WTC11 (cell line): ENCODE results near the gene ANKMY1. TPM values are rescaled to one million over a fixed set of nuclear protein-coding genes. Genes with fewer than 3 reads are reported as not detected.

ENCODE experiments used
- ATAC-seq: fragments of 200-7000 bp; cut with Tn5 transposase; 2 replicates; pipeline ENCODE4 v1.10.0; 2021; ENCODE audit warnings: mild to moderate bottlenecking, moderate library complexity
- CTCF ChIA-PET: fragments of 300-600 bp; sonication (Branson Sonifier 250); formaldehyde crosslinking; loops from one replicate; lab custom pipeline; 2021; ENCODE audit warnings: antibody characterized with exemption; lab: Charles Lee
- POLR2A ChIA-PET: fragments of 350-600 bp; sonication (Branson Sonifier 250); formaldehyde crosslinking; loops from one replicate; lab custom pipeline; 2021; ENCODE audit warnings: antibody characterized with exemption; lab: Charles Lee
- DNase-seq: peaks from one replicate; pipeline ENCODE4 v3.0.0; 2021; ENCODE audit warnings: low spot score
- H3K27ac Mint-ChIP-seq: 2 replicates; pipeline ENCODE4 v1.8.0; 2021; ENCODE audit warnings: mixed read lengths
- H3K27me3 Mint-ChIP-seq: 2 replicates; pipeline ENCODE4 v1.8.0; 2021; ENCODE audit warnings: low read depth, mild to moderate bottlenecking, moderate library complexity, mixed read lengths
- H3K36me3 Mint-ChIP-seq: 2 replicates; pipeline ENCODE4 v1.8.0; 2021; ENCODE audit warnings: mixed read lengths
- H3K4me1 Mint-ChIP-seq: 2 replicates; pipeline ENCODE4 v1.8.0; 2022; ENCODE audit warnings: mixed read lengths
- H3K4me3 Mint-ChIP-seq: 2 replicates; pipeline ENCODE4 v1.8.0; 2021; ENCODE audit warnings: mild to moderate bottlenecking, moderate library complexity, mixed read lengths
- H3K9me3 Mint-ChIP-seq: 2 replicates; pipeline ENCODE4 v1.8.0; 2021; ENCODE audit warnings: mixed read lengths
- ATF1 ChIP-seq: sonication (generic); formaldehyde crosslinking; IDR thresholded peaks from 2 replicates; pipeline ENCODE4 v1.8.1; 2023; ENCODE audit warnings: mild to moderate bottlenecking, moderate library complexity, missing genetic modification reagents
- CREM ChIP-seq: sonication (generic); formaldehyde crosslinking; IDR thresholded peaks from 2 replicates; pipeline ENCODE4 v1.8.1; 2022; ENCODE audit warnings: mild to moderate bottlenecking, missing genetic modification reagents, moderate library complexity
- HMGXB4 ChIP-seq: sonication (generic); formaldehyde crosslinking; IDR thresholded peaks from 2 replicates; pipeline ENCODE4 v1.8.1; 2023; ENCODE audit warnings: mild to moderate bottlenecking, moderate library complexity, missing genetic modification reagents
- IRF1 ChIP-seq: sonication (generic); formaldehyde crosslinking; IDR thresholded peaks from 2 replicates; pipeline ENCODE4 v1.8.0; 2023; ENCODE audit warnings: missing genetic modification reagents
- JUN ChIP-seq: sonication (generic); formaldehyde crosslinking; IDR thresholded peaks from 2 replicates; pipeline ENCODE4 v1.8.0; 2023; ENCODE audit warnings: mild to moderate bottlenecking, missing genetic modification reagents
- MXD4 ChIP-seq: fragments of 250-450 bp; sonication (Bioruptor Pico); IDR thresholded peaks from 2 replicates; pipeline ENCODE4 v1.8.0; 2021; ENCODE audit warnings: mild to moderate bottlenecking, moderate library complexity, borderline replicate concordance
- OVOL2 ChIP-seq: fragments of 250-450 bp; sonication (Bioruptor Pico); IDR thresholded peaks from 2 replicates; pipeline ENCODE4 v1.9.0; 2021; ENCODE audit warnings: mild to moderate bottlenecking, borderline replicate concordance
- SMAD4 ChIP-seq: sonication (generic); formaldehyde crosslinking; IDR thresholded peaks from 2 replicates; pipeline ENCODE4 v1.8.0; 2022; ENCODE audit warnings: mild to moderate bottlenecking, missing genetic modification reagents
- TCF7 ChIP-seq: sonication (generic); formaldehyde crosslinking; IDR thresholded peaks from 2 replicates; pipeline ENCODE4 v1.8.0; 2022; ENCODE audit warnings: mild to moderate bottlenecking, low read depth, missing genetic modification reagents, moderate library complexity
- TEAD4 ChIP-seq: sonication (generic); formaldehyde crosslinking; IDR thresholded peaks from 2 replicates; pipeline ENCODE4 v1.8.0; 2022; ENCODE audit warnings: mild to moderate bottlenecking, missing genetic modification reagents
- TP53 ChIP-seq: sonication (generic); formaldehyde crosslinking; IDR thresholded peaks from 2 replicates; pipeline ENCODE4 v1.8.1; 2023; ENCODE audit warnings: mild to moderate bottlenecking, missing genetic modification reagents
- ZBTB21 ChIP-seq: sonication (generic); formaldehyde crosslinking; IDR thresholded peaks from 2 replicates; pipeline ENCODE4 v1.8.1; 2023; ENCODE audit warnings: mild to moderate bottlenecking, missing genetic modification reagents, borderline replicate concordance
- ZNF138 ChIP-seq: sonication (generic); formaldehyde crosslinking; conservative IDR thresholded peaks from 2 replicates; pipeline ENCODE4 v1.8.1; 2022; ENCODE audit warnings: mild to moderate bottlenecking, moderate library complexity, missing genetic modification reagents
- ZNF232 ChIP-seq: sonication (generic); formaldehyde crosslinking; IDR thresholded peaks from 2 replicates; pipeline ENCODE4 v1.8.0; 2022; ENCODE audit warnings: mild to moderate bottlenecking, missing genetic modification reagents
- ZNF671 ChIP-seq: fragments of 250-450 bp; sonication (Bioruptor Pico); IDR thresholded peaks from 2 replicates; pipeline ENCODE4 v1.8.0; 2021; ENCODE audit warnings: mild to moderate bottlenecking
- total RNA-seq: library from RNA; stranded (reverse); gene quantifications from 3 replicates; pipeline ENCODE4 v1.2.3, GENCODE V29; 2021
- TF ChIP-seq, protein P1 (sequence below): sonication (generic); formaldehyde crosslinking; IDR thresholded peaks from 2 replicates; pipeline ENCODE4 v1.8.1; 2023; ENCODE audit warnings: mild to moderate bottlenecking, missing genetic modification reagents, moderate library complexity
- TF ChIP-seq, protein P2 (sequence below): fragments of 250-450 bp; sonication (Bioruptor Pico); IDR thresholded peaks from 2 replicates; pipeline ENCODE4 v1.9.0; 2021; ENCODE audit warnings: moderate library complexity, mild to moderate bottlenecking, inconsistent platforms, borderline replicate concordance
- TF ChIP-seq, protein P3 (sequence below): fragments of 250-450 bp; sonication (Bioruptor Pico); IDR thresholded peaks from 2 replicates; pipeline ENCODE4 v1.8.0; 2021; ENCODE audit warnings: mild to moderate bottlenecking
- TF ChIP-seq, protein P4 (sequence below): fragments of 250-450 bp; sonication (Bioruptor Pico); conservative IDR thresholded peaks from 2 replicates; pipeline ENCODE4 v1.9.0; 2021; ENCODE audit warnings: mild to moderate bottlenecking

ANKMY1 gene
- total RNA-seq, 1 experiment from 2014 or later = 4.6 TPM

GRCh38 chr2:240588669-240589068 is 30.9 kb upstream of the ANKMY1 start:
- H3K9me3 Mint-ChIP-seq = no peaks in the 10 kb centered on the region
- POLR2A ChIA-PET = no interaction called here
- CTCF ChIA-PET = interaction anchor here (1.1 to 3.2 kb wide), 4 partner anchors 15 to 24 kb away, joined by 3 to 12 read pairs (median 3); partner anchors contain the start of gene RNPEPL1
- no peaks in the 10 kb centered on the region for H3K27me3 Mint-ChIP-seq
- H3K4me1 Mint-ChIP-seq = peaks cover 27% of the 10 kb centered on the region
- DNase-seq (no peak), ATAC-seq (no peak)
- H3K27ac Mint-ChIP-seq = no peak overlapping the region
- no peak for TF ChIP-seq TP53 (CRISPR knock-in tag)
- TF ChIP-seq, protein P1, sequence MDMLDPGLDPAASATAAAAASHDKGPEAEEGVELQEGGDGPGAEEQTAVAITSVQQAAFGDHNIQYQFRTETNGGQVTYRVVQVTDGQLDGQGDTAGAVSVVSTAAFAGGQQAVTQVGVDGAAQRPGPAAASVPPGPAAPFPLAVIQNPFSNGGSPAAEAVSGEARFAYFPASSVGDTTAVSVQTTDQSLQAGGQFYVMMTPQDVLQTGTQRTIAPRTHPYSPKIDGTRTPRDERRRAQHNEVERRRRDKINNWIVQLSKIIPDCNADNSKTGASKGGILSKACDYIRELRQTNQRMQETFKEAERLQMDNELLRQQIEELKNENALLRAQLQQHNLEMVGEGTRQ (CRISPR knock-in tag) = no peak
- no peak for TF ChIP-seq ZBTB21 (CRISPR knock-in tag)
- TF ChIP-seq MXD4 = no peak
- TF ChIP-seq, protein P2, sequence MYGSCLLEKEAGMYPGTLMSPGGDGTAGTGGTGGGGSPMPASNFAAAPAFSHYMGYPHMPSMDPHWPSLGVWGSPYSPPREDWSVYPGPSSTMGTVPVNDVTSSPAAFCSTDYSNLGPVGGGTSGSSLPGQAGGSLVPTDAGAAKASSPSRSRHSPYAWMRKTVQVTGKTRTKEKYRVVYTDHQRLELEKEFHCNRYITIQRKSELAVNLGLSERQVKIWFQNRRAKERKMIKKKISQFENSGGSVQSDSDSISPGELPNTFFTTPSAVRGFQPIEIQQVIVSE (CRISPR knock-in tag) = no peak
- TF ChIP-seq, protein P3, sequence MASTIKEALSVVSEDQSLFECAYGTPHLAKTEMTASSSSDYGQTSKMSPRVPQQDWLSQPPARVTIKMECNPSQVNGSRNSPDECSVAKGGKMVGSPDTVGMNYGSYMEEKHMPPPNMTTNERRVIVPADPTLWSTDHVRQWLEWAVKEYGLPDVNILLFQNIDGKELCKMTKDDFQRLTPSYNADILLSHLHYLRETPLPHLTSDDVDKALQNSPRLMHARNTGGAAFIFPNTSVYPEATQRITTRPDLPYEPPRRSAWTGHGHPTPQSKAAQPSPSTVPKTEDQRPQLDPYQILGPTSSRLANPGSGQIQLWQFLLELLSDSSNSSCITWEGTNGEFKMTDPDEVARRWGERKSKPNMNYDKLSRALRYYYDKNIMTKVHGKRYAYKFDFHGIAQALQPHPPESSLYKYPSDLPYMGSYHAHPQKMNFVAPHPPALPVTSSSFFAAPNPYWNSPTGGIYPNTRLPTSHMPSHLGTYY (CRISPR knock-in tag) = no peak
- no peak for TF ChIP-seq ZNF232
- no peak for TF ChIP-seq OVOL2 (CRISPR knock-in tag)
- no peak for TF ChIP-seq ATF1 (CRISPR knock-in tag)
- no peak for TF ChIP-seq IRF1 (CRISPR knock-in tag)
- no peak for TF ChIP-seq SMAD4 (CRISPR knock-in tag)
- H3K36me3 Mint-ChIP-seq = 0 out of 2 replicates have a peak, but pooled peaks cover 2% of the 10 kb centered on the region
- H3K4me3 Mint-ChIP-seq = peak overlapping the region; percentile 88

- H3K4me3 Mint-ChIP-seq = peak overlapping the region; percentile 88
- 0 out of 2 replicates have a peak, but pooled peaks cover 2% of the 10 kb centered on the region for H3K36me3 Mint-ChIP-seq
- ChIA-PET POLR2A (no interaction called here), CTCF (interaction anchor here (1.1 to 4.0 kb wide), 5 partner anchors 16 to 53 kb away, joined by 3 to 15 read pairs (median 12); partner anchors contain the start of gene RNPEPL1)
- H3K4me1 Mint-ChIP-seq = peaks cover 27% of the 10 kb centered on the region
- no peaks in the 10 kb centered on the region for H3K9me3 Mint-ChIP-seq
- H3K27ac Mint-ChIP-seq = no peak overlapping the region
- ATAC-seq (no peak), DNase-seq (no peak)
- TF ChIP-seq ZNF671 (no peak), TEAD4 (CRISPR knock-in tag) (no peak), JUN (no peak)
- H3K27me3 Mint-ChIP-seq = no peaks in the 10 kb centered on the region
These were observed 30.3 kb upstream of the ANKMY1 start for GRCh38 chr2:240588006-240588655.

DNA sequence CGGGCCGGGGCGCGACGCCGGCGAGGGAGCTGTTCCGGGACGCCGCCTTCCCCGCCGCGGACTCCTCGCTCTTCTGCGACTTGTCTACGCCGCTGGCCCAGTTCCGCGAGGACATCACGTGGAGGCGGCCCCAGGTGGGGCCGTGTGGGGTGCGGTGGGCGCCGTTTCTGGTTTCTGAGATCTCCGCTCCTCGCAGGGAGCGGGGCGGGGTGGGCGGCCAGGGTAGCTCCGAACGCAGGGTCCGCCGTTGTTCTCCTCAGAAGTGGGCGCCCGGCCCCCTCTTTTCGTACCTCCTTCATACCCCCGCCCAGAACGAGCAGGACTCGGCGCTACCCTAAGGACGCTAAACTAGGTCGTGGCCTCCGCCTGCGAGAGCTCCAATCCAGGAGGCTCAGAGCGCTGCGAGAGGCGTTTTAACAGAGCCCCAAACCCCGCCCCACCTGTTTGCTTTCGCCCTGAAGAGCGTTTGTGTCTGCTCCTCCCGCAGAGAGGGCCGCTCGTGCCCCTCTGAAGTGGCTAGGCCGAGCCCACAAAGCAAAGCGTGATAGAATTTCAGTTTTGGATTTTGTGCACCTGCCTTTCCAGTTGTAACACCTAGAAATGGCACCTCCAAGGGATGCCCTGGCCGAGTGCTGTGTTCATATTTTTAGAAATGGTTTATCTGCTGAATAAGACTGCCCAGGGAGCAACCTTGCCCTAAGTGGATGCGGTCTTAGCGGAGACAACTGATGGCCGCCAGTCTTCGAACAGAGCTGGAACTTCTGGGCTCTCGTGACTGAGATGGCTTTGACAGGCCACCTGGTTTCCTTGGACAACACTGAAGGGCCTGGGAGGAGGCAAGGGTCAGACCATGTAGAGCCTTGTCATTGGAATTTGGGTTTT is 29.4 kb upstream of the ANKMY1 start:
- H3K4me3 Mint-ChIP-seq = peak overlapping the region; percentile 88
- 0 out of 2 replicates have a peak, but pooled peaks cover 2% of the 10 kb centered on the region for H3K36me3 Mint-ChIP-seq
- H3K27me3 Mint-ChIP-seq = no peaks in the 10 kb centered on the region
- H3K27ac Mint-ChIP-seq = no peak overlapping the region
- ATAC-seq (peak; percentile 15), DNase-seq (peak; percentile 55)
- H3K4me1 Mint-ChIP-seq = peaks cover 31% of the 10 kb centered on the region
- CTCF ChIA-PET = interaction anchor here (1.0 to 4.0 kb wide), 11 partner anchors 11 to 131 kb away, joined by 4 to 40 read pairs (median 7); partner anchors contain the start of gene RNPEPL1
- POLR2A ChIA-PET = interaction anchor here (0.6 to 1.5 kb wide), 6 partner anchors 17 to 1037 kb away, joined by 3 to 6 read pairs (median 4); partner anchors contain the start of genes DUSP28 and KIF1A
- no peaks in the 10 kb centered on the region for H3K9me3 Mint-ChIP-seq
- TF ChIP-seq, protein P4, sequence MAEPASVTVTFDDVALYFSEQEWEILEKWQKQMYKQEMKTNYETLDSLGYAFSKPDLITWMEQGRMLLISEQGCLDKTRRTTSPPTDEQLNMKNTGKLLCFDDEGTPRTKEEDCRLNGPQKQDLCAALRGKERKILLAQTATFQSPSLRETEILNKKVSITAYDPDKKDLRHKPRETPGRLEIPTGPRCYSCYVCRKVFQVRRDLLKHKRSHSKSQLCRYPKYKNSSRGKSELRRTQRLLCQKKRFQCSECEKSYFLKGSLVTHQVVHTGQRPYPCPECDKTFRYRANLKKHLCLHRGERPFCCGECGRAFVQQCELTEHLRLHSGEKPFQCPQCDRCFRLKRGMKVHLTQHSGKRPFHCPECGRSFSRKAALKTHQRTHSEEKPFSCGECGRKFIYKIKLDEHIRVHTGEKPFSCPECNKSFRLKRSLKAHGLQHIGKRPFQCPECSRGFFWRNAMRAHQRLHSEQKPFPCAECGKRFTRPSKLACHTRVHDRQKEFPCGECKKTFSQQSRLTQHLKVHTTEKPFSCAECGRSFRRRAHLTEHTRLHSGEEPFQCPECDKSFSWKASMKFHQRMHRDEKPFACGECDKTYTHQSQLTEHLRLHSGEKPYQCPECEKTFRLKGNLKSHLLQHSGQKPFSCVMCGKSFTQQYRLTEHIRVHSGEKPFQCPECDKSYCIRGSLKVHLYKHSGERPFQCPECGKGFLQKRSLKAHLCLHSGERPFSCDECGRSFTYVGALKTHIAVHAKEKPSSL (CRISPR knock-in tag) = no peak
- TF ChIP-seq, protein P3 (CRISPR knock-in tag) = no peak
- TF ChIP-seq TCF7 (CRISPR knock-in tag) = no peak
- TF ChIP-seq CREM (CRISPR knock-in tag) = no peak
- TF ChIP-seq ZNF138 (CRISPR knock-in tag) = no peak
- no peak for TF ChIP-seq HMGXB4 (CRISPR knock-in tag)
